Measurements from ENCODE around the gene SEPTIN10.

The SEPTIN10 gene

GRCh38 chr2:109513749-109514588 lies 99.8 kb downstream of the SEPTIN10 start:
- no peaks in the 10 kb centered on the region for H3K27me3 ChIP-seq (replicated peaks; ENCODE audit: control insufficient read depth, insufficient read depth, low read length)

GRCh38 chr2:109513230-109513629 lies 100.5 kb downstream of the SEPTIN10 start:
- peaks cover 14% of the 10 kb centered on the region for H3K4me1 ChIP-seq (ENCODE audit: control insufficient read depth, insufficient read depth, low read length)
- no peaks in the 10 kb centered on the region for H3K36me3 ChIP-seq (ENCODE audit: control insufficient read depth, insufficient read depth, low read length, severe bottlenecking)
- H3K4me3 ChIP-seq (ENCODE audit: low read length): no peak overlapping the region
- peaks cover 5% of the 10 kb centered on the region for H3K9me3 ChIP-seq (ENCODE audit: control insufficient read depth, low read length)
- no peak overlapping the region for H3K9ac ChIP-seq (ENCODE audit: low read length)
- H3K27me3 ChIP-seq (replicated peaks; ENCODE audit: control insufficient read depth, insufficient read depth, low read length): no peaks in the 10 kb centered on the region
- DNase-seq (ENCODE audit: low read depth): no peak

More at GRCh38 chr2:109513749-109514588, 99.8 kb downstream of the SEPTIN10 start:
- Histone ChIP-seq H3K4me3 (ENCODE audit: low read length) (peak overlapping the region; percentile 39), H3K9me3 (ENCODE audit: control insufficient read depth, low read length) (peaks cover 4% of the 10 kb centered on the region), H3K4me1 (ENCODE audit: control insufficient read depth, insufficient read depth, low read length) (peaks cover 14% of the 10 kb centered on the region), H3K36me3 (ENCODE audit: control insufficient read depth, insufficient read depth, low read length, severe bottlenecking) (no peaks in the 10 kb centered on the region), H3K9ac (ENCODE audit: low read length) (peak overlapping the region; percentile 61)
- DNase-seq (ENCODE audit: low read depth): peak; percentile 91

- H3K9ac ChIP-seq (ENCODE audit: low read length): no peak overlapping the region
- H3K36me3 ChIP-seq (ENCODE audit: control insufficient read depth, insufficient read depth, low read length, severe bottlenecking): no peaks in the 10 kb centered on the region
- no peak for DNase-seq (ENCODE audit: low read depth)
- no peak overlapping the region for H3K4me3 ChIP-seq (ENCODE audit: low read length)
- peaks cover 5% of the 10 kb centered on the region for H3K9me3 ChIP-seq (ENCODE audit: control insufficient read depth, low read length)
- H3K27me3 ChIP-seq (replicated peaks; ENCODE audit: control insufficient read depth, insufficient read depth, low read length): peaks cover 7% of the 10 kb centered on the region
- H3K4me1 ChIP-seq (ENCODE audit: control insufficient read depth, insufficient read depth, low read length): peaks cover 14% of the 10 kb centered on the region
Observed at GRCh38 chr2:109512076-109512475, 101.7 kb downstream of the SEPTIN10 start.

- peaks cover 8% of the 10 kb centered on the region for H3K27me3 ChIP-seq (replicated peaks; ENCODE audit: control insufficient read depth, insufficient read depth, low read length)
- peaks cover 14% of the 10 kb centered on the region for H3K4me1 ChIP-seq (ENCODE audit: control insufficient read depth, insufficient read depth, low read length)
- H3K9ac ChIP-seq (ENCODE audit: low read length): no peak overlapping the region
- H3K9me3 ChIP-seq (ENCODE audit: control insufficient read depth, low read length): peaks cover 5% of the 10 kb centered on the region
- DNase-seq (ENCODE audit: low read depth): no peak
- no peaks in the 10 kb centered on the region for H3K36me3 ChIP-seq (ENCODE audit: control insufficient read depth, insufficient read depth, low read length, severe bottlenecking)
- no peak overlapping the region for H3K4me3 ChIP-seq (ENCODE audit: low read length)
Observed at GRCh38 chr2:109511168-109511567, 102.6 kb downstream of the SEPTIN10 start.

- peaks cover 5% of the 10 kb centered on the region for H3K9me3 ChIP-seq (ENCODE audit: control insufficient read depth, low read length)
- H3K4me3 ChIP-seq (ENCODE audit: low read length): no peak overlapping the region
- H3K36me3 ChIP-seq (ENCODE audit: control insufficient read depth, insufficient read depth, low read length, severe bottlenecking): no peaks in the 10 kb centered on the region
Observed at GRCh38 chr2:109510136-109511028, 103.4 kb downstream of the SEPTIN10 start.

GRCh38 chr2:109508556-109508955 lies 105.2 kb downstream of the SEPTIN10 start:
- Histone ChIP-seq H3K4me3 (ENCODE audit: low read length) (no peak overlapping the region), H3K9ac (ENCODE audit: low read length) (no peak overlapping the region), H3K4me1 (ENCODE audit: control insufficient read depth, insufficient read depth, low read length) (peaks cover 1% of the 10 kb centered on the region), H3K9me3 (ENCODE audit: control insufficient read depth, low read length) (peaks cover 5% of the 10 kb centered on the region), H3K36me3 (ENCODE audit: control insufficient read depth, insufficient read depth, low read length, severe bottlenecking) (peaks cover 4% of the 10 kb centered on the region), H3K27me3 (replicated peaks; ENCODE audit: control insufficient read depth, insufficient read depth, low read length) (peaks cover 8% of the 10 kb centered on the region)
- no peak for DNase-seq (ENCODE audit: low read depth)

More at GRCh38 chr2:109510136-109511028, 103.4 kb downstream of the SEPTIN10 start:
- Histone ChIP-seq H3K27me3 (replicated peaks; ENCODE audit: control insufficient read depth, insufficient read depth, low read length) (peaks cover 8% of the 10 kb centered on the region), H3K9ac (ENCODE audit: low read length) (no peak overlapping the region), H3K4me1 (ENCODE audit: control insufficient read depth, insufficient read depth, low read length) (peaks cover 14% of the 10 kb centered on the region)
- DNase-seq (ENCODE audit: low read depth): peak; percentile 87

GRCh38 chr2:109507828-109508227 lies 105.9 kb downstream of the SEPTIN10 start:
- H3K27me3 ChIP-seq (replicated peaks; ENCODE audit: control insufficient read depth, insufficient read depth, low read length): peaks cover 8% of the 10 kb centered on the region
- peaks cover 5% of the 10 kb centered on the region for H3K9me3 ChIP-seq (ENCODE audit: control insufficient read depth, low read length)
- DNase-seq (ENCODE audit: low read depth): no peak
- H3K36me3 ChIP-seq (ENCODE audit: control insufficient read depth, insufficient read depth, low read length, severe bottlenecking): peaks cover 7% of the 10 kb centered on the region
- H3K4me1 ChIP-seq (ENCODE audit: control insufficient read depth, insufficient read depth, low read length): no peaks in the 10 kb centered on the region
- no peak overlapping the region for H3K4me3 ChIP-seq (ENCODE audit: low read length)
- no peak overlapping the region for H3K9ac ChIP-seq (ENCODE audit: low read length)

GRCh38 chr2:109507217-109507616 lies 106.5 kb downstream of the SEPTIN10 start:
- Histone ChIP-seq H3K4me1 (ENCODE audit: control insufficient read depth, insufficient read depth, low read length) (no peaks in the 10 kb centered on the region), H3K4me3 (ENCODE audit: low read length) (no peak overlapping the region), H3K9me3 (ENCODE audit: control insufficient read depth, low read length) (peaks cover 5% of the 10 kb centered on the region), H3K9ac (ENCODE audit: low read length) (no peak overlapping the region), H3K27me3 (replicated peaks; ENCODE audit: control insufficient read depth, insufficient read depth, low read length) (peaks cover 8% of the 10 kb centered on the region), H3K36me3 (ENCODE audit: control insufficient read depth, insufficient read depth, low read length, severe bottlenecking) (peaks cover 7% of the 10 kb centered on the region)
- no peak for DNase-seq (ENCODE audit: low read depth)

- no peaks in the 10 kb centered on the region for H3K9me3 ChIP-seq (ENCODE audit: control insufficient read depth, low read length)
- peaks cover 13% of the 10 kb centered on the region for H3K36me3 ChIP-seq (ENCODE audit: control insufficient read depth, insufficient read depth, low read length, severe bottlenecking)
- H3K27me3 ChIP-seq (replicated peaks; ENCODE audit: control insufficient read depth, insufficient read depth, low read length): peaks cover 8% of the 10 kb centered on the region
- H3K9ac ChIP-seq (ENCODE audit: low read length): no peak overlapping the region
- no peak for DNase-seq (ENCODE audit: low read depth)
- no peak overlapping the region for H3K4me3 ChIP-seq (ENCODE audit: low read length)
- no peaks in the 10 kb centered on the region for H3K4me1 ChIP-seq (ENCODE audit: control insufficient read depth, insufficient read depth, low read length)
Observed at GRCh38 chr2:109503191-109503590, 110.6 kb downstream of the SEPTIN10 start.

- no peaks in the 10 kb centered on the region for H3K27me3 ChIP-seq (replicated peaks; ENCODE audit: control insufficient read depth, insufficient read depth, low read length)
- no peaks in the 10 kb centered on the region for H3K4me1 ChIP-seq (ENCODE audit: control insufficient read depth, insufficient read depth, low read length)
- no peak overlapping the region for H3K9ac ChIP-seq (ENCODE audit: low read length)
- no peaks in the 10 kb centered on the region for H3K9me3 ChIP-seq (ENCODE audit: control insufficient read depth, low read length)
- DNase-seq (ENCODE audit: low read depth): no peak
- H3K4me3 ChIP-seq (ENCODE audit: low read length): no peak overlapping the region
- peaks cover 13% of the 10 kb centered on the region for H3K36me3 ChIP-seq (ENCODE audit: control insufficient read depth, insufficient read depth, low read length, severe bottlenecking)
Observed at GRCh38 chr2:109501461-109501860, 112.3 kb downstream of the SEPTIN10 start.

- H3K36me3 ChIP-seq (ENCODE audit: control insufficient read depth, insufficient read depth, low read length, severe bottlenecking): peaks cover 13% of the 10 kb centered on the region
- H3K27me3 ChIP-seq (replicated peaks; ENCODE audit: control insufficient read depth, insufficient read depth, low read length): no peaks in the 10 kb centered on the region
- no peak for DNase-seq (ENCODE audit: low read depth)
- no peaks in the 10 kb centered on the region for H3K9me3 ChIP-seq (ENCODE audit: control insufficient read depth, low read length)
- H3K9ac ChIP-seq (ENCODE audit: low read length): no peak overlapping the region
- no peak overlapping the region for H3K4me3 ChIP-seq (ENCODE audit: low read length)
- no peaks in the 10 kb centered on the region for H3K4me1 ChIP-seq (ENCODE audit: control insufficient read depth, insufficient read depth, low read length)
Observed at GRCh38 chr2:109500910-109501309, 112.9 kb downstream of the SEPTIN10 start.
